ENCODE results near the gene NPAS3.

Gene NPAS3

DNA sequence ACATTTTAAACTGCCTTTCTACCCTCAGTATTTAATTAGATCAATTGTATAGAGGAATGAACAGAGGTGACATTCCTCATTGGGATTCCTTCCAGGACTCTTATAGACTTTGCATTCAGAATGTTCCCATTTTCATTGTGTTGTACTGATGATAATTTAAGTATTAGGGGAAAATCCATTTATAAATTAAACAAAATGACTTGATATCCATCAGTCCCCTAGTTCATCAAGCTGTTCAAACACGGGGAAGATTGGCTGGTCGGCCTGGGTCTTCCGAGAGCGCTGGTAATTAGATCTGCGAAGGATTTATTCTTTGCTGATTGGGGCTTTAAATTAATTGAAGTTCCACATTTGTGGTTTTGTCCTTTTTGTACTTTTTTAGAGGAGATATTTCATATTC is 738.2 kb downstream of the NPAS3 start:
- no peak for DNase-seq (ENCODE audit: low read depth in 2 of 2)

DNA sequence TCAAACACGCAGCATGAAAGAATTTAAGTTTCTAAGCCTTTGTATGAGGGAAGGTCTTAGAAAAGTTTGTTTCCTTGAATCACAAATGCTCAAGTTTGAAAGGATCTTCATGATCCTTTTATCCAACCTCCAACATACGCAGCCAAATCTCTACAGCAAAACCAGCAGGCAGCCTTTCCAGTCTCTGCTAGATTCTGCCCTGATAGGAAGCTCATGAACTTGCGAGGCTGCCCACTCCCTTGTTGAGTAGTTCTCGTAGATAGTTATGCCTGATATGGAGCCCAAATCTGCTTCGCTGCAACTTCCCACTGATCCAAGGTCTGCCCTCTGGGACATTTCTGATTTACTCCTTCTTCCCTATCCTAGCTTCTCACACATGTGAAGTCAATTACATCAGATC is 739.3 kb downstream of the NPAS3 start:
- no peak for DNase-seq (ENCODE audit: low read depth in 2 of 2)

DNA sequence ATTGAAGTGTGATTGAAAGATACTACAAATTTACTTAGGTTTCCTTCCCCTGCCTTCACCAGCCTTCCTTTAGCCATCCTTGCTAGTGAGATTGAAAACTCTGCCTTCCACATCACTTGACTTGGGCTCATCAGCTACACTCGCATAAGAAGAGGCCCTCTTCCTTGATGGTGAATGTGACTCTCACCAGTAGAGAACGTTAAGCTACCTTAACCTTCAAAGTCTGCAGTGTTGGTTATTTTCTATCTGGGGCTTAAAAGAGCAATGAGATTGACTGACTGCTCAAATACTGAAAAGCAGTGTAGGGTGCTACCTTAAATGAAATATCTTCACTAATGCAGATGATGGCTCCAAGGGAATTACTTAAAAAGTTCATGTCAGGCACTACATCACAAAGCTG is 740.3 kb downstream of the NPAS3 start:
- DNase-seq (ENCODE audit: low read depth in 2 of 2): no peak

DNA sequence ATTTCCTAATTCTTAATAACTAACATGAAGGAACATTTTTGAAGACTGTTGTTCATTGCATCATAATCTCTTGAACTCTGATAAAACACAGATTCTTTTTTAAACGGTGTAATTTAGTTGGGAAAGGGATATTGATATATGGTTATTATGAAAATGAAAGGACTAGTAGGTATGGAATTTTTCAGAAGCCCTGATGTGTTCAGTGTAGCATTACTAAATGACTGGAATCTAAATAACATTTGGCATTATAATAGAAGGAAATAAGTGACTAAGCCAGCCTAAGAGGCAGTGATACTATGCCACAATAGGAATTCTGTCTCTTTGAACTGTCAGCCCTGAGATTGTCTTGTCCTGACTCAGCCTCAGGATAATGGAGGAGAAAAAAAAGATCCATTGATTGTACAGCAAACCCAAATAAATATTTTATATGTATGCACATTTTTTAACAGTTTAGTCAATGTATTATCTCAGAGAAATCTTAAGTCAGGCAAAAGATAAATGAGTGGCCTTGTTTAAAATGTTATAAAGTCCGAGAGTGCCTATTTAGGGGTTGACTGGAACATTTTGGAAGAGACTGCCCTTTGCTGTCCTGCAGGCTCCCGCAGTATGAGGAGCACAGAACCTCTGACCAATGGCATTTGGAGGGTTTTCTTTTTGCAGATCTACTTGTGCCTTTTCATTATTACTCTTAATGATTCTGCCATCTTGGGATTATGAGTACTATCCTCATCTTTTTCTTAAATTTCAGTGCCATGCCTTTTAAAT is 741.0 kb downstream of the NPAS3 start:
- no peak for DNase-seq (ENCODE audit: low read depth in 2 of 2)

DNA sequence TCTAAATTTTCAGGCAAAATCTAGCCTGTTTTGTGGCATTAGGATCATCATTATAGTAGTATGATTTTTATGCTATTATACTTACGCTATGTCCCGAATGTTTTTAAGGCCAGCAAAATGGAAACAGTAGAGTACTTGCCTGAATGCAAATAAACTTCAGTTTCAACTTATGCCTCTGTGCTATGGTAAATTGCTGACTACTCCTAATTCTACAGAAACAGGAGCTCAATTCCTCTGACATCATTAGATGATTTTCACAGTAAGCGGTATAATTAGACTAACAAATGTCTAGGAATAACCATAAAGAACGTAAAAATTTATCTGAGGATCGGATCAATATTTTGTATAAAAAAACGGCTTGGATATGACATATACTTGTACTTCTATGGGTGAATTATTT is 742.2 kb downstream of the NPAS3 start:
- no peak for DNase-seq (ENCODE audit: low read depth in 2 of 2)

DNA sequence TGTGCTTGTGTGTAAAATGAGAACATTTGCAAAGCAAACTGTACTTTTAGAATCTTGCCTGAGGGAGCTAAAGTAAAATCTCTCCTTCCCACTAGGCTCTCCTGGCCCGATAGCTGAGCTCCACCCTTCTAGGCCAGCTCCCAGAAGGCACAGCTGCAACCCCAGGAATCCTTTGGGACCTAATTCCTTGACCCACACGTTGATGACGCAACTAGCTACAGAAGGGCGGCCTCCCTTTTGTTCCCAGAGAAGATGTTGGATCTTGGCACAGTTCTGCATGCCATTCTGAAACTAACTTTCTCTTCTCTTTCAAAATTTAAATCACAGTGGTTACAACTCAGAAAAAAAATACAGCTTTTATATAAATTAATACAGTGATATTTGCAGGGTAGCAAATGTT is 744.1 kb downstream of the NPAS3 start:
- no peak for DNase-seq (ENCODE audit: low read depth in 2 of 2)

DNA sequence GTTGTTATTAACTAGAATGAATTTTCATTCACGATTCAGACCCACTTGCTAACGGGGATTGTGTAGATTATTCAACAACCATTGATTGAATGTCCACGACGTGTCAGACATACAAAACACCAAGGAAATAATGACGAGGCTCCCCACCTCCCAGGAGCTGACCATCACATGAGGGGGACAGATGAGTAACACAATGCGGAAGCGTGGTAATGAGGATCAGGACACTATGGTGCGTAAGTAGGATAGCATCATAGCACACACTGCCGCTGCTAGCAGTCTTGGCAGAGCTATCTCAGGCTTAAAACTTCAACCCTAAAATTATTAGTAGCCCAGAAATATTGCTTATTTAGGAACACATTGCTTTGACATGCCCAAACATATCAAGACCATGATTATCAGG is 746.3 kb downstream of the NPAS3 start:
- no peak for DNase-seq (ENCODE audit: low read depth in 2 of 2)

DNA sequence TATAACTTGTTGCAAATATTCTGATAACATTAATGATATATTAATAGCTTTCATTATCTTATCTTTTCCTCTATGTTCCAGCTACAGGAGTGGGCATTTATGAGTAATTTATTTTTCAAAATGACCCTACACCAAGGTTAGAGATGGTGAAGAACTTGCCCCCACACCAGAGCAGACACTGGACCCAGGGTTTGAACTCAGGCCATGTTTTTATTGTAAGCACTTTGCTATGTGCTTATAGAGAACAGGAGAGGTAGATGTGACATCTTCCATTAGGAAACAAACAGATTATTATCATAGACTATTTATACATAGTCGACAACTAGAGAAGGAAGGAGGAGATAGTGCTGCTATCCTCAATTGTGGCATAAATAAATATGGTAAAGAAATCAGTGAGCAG is 747.0 kb downstream of the NPAS3 start:
- no peak for DNase-seq (ENCODE audit: low read depth in 2 of 2)

DNA sequence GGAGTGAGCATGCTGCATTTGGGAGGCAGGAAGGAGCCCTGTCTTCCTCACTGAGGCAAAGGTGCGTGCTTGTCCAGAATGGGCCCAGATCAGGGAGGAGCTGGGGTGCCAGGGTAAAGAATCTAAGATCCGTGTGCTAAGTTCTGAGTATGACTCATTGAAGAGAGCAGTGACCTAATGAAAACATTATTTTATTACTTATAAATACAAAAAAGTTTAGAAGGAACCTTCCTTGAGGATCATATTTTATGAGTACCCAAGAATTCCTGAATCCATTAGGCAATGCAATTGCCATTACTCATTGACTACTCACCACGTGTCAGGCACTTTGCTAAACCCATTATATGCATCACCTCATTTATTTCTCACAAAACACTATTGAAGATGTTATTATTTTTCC is 747.5 kb downstream of the NPAS3 start:
- no peak for DNase-seq (ENCODE audit: low read depth in 2 of 2)

DNA sequence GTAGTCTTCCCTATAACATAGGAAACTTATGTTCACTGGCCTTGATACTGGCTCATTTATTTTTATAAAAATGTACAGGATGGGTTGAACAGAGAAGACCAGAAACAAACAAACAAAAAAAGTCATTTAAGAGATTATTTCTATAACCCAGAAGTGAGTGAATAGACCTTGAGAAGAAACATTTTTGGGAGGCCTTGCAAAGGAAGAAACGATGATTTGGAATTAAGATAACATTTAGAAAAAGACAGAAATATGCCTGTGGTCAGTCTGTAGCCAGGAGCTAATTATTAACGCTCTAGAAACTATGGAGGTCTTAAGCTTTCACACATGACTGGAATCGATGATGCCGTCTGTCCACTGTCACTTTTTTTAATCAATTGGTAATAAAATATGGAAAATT is 748.2 kb downstream of the NPAS3 start:
- DNase-seq (ENCODE audit: low read depth in 2 of 2): no peak

DNA sequence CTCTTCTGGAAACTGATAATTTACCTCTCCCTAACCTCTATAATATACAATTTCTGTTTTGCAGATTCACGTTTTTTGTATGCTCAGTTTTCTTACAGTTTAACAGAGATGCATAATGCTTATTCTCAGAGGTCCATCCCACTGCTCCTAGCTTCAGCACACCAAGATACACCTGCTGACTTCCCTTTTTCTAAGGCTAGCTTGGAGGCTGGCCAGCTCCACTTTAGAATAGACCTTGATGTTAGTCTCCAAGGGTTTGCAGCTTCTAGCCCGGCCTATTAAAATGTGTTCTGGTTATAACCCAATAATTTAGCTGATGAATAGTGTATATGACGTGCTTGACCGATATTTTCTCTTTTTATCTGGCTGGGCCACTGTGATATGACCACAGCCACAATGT is 751.0 kb downstream of the NPAS3 start:
- no peak for DNase-seq (ENCODE audit: low read depth in 2 of 2)

DNA sequence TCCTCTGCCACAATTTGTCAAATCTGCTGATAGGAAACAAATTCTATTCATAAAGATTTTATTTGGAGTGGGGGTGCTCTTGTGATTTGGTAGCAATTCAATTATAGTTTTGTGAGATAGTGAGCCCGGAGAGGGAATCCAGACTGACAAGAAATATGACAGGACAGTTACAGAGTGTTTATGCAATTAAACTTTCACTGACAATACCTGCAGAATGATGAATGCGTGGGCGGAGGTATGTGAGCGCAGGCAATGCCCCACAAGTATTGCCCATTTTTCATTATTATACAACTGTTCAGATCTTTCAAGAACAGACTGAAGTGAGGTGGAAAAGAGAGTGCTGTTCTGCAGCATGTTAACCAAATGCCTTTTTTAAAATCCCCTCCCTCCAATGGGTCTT is 753.2 kb downstream of the NPAS3 start:
- no peak for DNase-seq (ENCODE audit: low read depth in 2 of 2)

DNA sequence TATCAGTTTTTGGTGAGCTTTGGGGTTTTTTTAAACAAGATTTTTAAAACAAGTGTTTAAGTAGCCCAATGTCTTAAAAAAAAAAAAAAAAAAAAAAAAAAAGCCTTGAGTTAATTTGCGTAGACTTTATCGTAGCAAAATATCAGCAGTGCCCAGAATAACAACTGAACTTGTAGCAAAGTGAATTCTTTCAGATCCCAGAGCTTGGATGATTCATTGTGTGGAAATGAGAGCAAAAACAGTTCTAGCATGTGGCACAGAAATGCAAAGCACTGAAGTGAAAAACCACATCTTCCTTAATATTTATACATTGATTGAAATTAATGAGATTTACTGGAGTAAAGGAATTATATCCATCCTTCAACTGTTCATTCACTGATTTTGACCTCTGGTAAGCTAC is 754.1 kb downstream of the NPAS3 start:
- DNase-seq (ENCODE audit: low read depth in 2 of 2): no peak

DNA sequence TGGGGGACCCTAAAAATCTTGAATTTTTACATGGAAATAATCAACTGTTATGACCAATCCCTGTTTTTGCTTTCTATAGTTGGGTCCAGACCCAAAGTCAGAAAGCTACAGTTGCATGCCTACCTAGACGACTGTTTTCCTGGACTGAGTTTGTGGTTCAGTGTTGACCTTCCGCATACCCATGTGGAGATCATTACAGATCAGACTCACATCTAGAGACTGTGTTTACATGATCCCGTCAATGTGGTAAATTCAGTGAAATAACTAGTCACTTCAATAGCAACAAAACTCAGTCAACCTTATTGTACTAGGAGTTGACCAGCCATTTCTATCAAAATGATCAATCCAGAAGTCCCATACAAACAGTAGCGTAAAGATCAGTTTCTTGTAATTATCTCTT is 754.6 kb downstream of the NPAS3 start:
- DNase-seq (ENCODE audit: low read depth in 2 of 2): no peak

DNA sequence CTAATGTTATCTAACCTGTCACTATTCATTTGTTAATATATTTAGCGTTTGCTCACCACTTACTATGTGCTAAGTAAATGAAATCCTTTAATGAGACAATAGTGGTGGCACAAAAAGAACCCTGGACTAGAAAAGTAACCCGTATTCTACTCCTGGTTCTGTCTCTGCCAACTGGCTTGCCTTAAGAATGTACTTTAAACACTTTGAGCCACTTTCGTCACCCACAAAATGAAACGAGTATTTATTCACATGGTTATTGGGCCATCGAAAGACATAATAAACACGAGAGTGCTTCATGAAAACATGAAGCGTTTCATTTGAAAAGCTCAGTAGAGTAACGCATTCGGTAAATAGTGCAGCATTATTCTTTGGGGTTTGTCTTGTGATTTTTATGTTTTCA is 757.5 kb downstream of the NPAS3 start:
- DNase-seq (ENCODE audit: low read depth in 2 of 2): no peak

DNA sequence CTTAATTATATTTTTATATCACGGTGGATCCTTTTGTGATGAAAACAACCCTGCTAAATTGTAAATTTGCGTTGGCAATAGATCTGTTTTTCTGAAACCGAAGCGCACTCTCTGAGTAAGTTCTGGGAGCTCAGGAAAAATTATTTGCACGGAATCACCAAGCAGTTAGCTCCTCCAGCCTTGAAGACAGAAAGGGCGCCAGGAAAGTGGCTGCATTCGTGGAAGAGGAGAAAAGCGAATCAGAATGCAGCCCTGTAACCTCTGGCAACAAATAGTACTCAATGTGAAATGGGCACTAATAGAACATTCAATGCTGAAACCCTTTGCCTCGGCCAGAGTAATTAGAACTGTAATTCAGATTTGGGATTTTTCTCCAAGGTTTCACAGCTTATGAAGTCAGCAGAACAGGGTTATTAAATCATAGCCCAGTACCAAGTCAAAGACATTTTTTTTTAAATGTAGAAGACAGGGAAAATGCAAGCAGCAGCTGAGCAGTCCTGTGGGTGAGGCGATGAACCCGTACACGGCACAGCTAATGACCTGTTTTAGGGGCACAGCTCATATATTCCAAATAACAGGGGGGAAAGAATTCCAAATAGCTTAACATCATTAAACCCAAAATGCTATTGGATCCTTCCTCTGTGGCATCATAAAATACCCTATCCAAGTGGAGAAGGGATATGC is 760.8 kb downstream of the NPAS3 start:
- no peak for DNase-seq (ENCODE audit: low read depth in 2 of 2)

DNA sequence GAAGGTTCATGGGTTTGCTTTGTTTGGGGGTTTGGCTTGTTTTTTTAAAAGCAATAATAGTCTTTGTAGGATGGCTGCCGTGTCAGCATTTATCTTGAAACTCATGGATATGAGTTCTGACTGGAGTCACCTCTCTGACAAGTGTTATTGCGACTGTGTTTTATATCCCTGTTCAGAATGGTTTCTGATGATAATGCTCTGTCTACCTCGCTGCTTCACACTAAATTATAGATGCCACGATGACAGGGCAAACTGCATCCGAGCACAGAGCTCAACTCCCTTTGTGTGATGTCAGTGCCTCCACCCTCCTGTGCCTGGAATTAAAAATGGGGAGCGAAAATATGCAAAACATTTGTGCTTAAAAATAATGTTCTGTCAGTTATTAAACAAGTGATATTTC is 761.4 kb downstream of the NPAS3 start:
- DNase-seq (ENCODE audit: low read depth in 2 of 2): no peak

DNA sequence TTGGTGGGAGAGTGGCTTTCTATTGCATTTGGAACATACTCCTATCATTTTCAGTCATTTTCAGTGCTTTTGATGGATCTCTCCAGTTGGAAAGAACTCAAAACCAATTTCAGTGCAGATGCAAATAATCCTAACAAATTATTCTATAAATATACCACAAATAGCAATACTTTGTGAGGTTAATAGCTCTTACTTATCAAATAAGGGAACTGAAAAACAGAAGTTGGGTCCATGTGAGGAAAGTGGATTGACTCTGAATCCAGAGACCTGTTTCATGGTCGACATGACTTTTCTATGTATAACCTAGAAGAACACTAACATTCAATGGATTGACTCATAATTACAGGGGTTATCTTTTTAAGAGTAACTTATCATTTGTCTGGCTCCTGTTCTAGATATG is 763.6 kb downstream of the NPAS3 start:
- no peak for DNase-seq (ENCODE audit: low read depth in 2 of 2)

DNA sequence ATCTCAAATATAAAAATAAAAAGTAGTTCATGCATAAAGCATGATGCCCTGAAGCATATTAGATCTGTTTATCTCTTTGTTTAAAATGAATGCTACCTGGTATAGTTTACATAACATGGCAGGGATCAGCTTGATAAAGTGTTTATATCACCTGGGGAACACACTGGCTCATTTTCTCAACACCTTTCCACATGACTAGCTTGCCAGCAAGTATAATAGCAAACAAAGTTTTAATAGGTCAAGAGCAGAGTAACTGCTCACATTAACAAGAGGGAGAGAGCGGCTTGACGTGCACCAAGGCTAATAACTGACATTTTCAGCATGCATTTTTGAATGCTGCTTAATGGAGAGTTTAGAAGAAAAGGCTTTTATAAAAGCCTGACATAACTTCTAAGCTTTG is 765.8 kb downstream of the NPAS3 start:
- no peak for DNase-seq (ENCODE audit: low read depth in 2 of 2)

DNA sequence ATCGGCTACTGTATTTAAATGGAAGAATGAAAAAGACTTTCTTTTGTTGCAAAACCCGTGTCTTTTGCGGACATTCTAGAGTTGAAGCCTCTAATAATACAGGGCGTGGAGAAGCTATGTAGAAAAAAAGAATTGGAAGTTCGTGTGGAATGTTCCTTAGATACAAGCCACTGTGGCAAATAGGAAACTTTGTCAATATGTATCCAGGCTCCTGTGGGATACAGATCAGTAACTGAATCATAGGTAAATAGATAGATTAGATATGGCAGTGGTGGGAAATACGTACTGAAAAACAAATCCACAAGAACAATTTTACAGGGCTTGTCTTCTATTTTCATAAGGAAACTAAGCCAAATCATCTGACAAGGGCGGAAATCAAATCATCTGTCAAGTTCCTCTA is 766.8 kb downstream of the NPAS3 start:
- no peak for DNase-seq (ENCODE audit: low read depth in 2 of 2)

DNA sequence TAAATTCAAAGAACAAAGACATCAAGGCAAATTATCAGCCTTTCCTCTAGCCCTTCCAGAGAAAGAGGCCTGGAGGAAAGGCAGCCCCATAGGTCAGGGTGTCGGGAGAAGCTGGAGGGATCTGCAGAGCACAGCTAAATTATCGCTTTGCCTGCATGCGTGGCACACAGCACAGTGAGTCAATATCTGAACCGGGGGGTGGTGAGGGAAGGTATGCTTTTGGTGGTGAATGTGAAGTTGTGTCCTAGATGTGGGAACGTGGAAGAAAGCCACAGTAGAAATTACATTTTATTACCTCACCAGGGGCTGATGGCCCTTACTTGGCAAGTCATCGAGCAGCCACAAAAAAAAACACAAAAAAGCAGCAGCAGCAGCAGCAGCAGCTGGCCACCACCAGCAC is 769.0 kb downstream of the NPAS3 start:
- no peak for DNase-seq (ENCODE audit: low read depth in 2 of 2)

DNA sequence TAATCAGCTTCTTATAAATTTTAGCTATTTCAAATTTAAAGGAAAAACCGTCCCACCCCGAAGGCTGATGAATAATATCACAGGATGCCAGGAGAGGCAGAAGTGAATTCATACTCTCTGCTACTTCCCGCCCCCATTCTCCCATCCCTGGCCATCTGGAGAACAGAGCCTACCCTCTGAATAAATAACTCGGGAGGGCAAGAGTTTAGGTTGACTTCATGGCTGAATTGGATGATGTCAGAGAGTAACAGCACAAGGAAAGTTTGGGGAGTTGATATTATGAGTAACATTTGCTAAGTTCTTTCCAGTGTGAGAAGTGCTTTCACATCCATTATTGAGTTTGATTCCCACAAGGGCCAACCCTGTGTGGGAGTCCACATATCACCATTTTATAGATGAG is 770.6 kb downstream of the NPAS3 start:
- DNase-seq (ENCODE audit: low read depth in 2 of 2): no peak

DNA sequence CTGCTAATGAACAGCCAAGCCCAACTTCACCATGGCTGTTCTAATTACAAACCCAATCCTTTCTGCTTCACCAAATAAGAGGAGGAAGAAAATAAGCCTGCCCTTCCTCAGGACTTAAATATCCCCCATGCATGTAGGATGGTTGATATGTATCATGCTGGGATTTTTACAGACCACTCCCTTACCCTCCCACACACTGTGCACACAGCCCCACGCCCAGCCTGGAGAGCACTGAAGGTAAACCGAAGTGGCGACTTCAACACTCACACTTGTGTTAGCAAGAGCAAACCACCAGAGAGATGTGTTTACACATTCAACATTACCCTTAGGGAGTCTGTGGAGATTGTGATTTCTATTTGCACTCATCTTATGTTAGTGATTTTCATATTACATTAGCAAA is 771.0 kb downstream of the NPAS3 start:
- DNase-seq (ENCODE audit: low read depth in 2 of 2): no peak

DNA sequence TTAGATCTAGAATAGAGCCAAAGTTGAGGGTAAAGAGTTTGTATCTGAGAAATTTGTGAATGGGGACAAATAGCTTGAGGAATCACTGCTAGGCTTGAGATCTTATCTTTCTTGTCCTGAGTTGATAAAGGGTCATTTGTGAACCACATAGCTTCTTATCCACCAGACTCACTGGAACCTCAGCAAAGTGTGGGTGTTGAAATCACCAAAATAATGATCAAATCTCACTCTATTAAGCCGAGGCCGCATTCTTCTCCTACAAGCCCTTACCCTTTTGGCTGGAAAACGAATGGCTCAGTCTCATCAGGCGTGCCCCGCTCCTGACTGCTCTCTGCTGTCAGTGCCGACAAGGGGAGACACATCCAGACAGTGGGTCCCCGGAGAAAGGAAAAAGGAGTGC is 771.6 kb downstream of the NPAS3 start:
- DNase-seq (ENCODE audit: low read depth in 2 of 2): no peak
